HT-29 (cell line): ENCODE data around the gene LRRIQ3. TPM values are rescaled to one million over a fixed set of nuclear protein-coding genes. Genes with fewer than 3 reads are reported as not detected.

Experiments
- DNase-seq: peaks from one replicate; pipeline ENCODE4 v3.0.0-alpha.2; 2015; ENCODE audit warnings: low spot score
- total RNA-seq: library from RNA; depleted of rRNA; stranded (reverse); fragments of >200 nt; shearing (Covaris generic); gene quantifications from 2 replicates; pipeline ENCODE4 v1.2.3, GENCODE V29; 2014; rRNA removed

Gene LRRIQ3
- total RNA-seq, 1 experiment from 2014 or later = not detected

GRCh38 chr1:74113333-74113732 lies 84.6 kb downstream of the LRRIQ3 start:
- DNase-seq = no peak

- no peak for DNase-seq
Measured at GRCh38 chr1:74107394-74107793, 90.6 kb downstream of the LRRIQ3 start.

GRCh38 chr1:74091371-74091770 lies 106.6 kb downstream of the LRRIQ3 start:
- DNase-seq = no peak

GRCh38 chr1:74083128-74083527 lies 114.8 kb downstream of the LRRIQ3 start:
- DNase-seq = no peak

GRCh38 chr1:74065081-74065480 lies 132.9 kb downstream of the LRRIQ3 start:
- DNase-seq = no peak

- no peak for DNase-seq
Measured at GRCh38 chr1:74057719-74058118, 140.3 kb downstream of the LRRIQ3 start.

- no peak for DNase-seq
Measured at GRCh38 chr1:74053407-74053806, 144.6 kb downstream of the LRRIQ3 start.

- DNase-seq = no peak
Measured at GRCh38 chr1:74050386-74050785, 147.6 kb downstream of the LRRIQ3 start.

GRCh38 chr1:74038042-74038441 lies 159.9 kb downstream of the LRRIQ3 start:
- no peak for DNase-seq

GRCh38 chr1:74012583-74012982 lies 185.4 kb downstream of the LRRIQ3 start:
- DNase-seq = no peak

- no peak for DNase-seq
Measured at GRCh38 chr1:74011736-74012135, 186.2 kb downstream of the LRRIQ3 start.

- DNase-seq = no peak
Measured at GRCh38 chr1:74010206-74010605, 187.8 kb downstream of the LRRIQ3 start.

GRCh38 chr1:74005533-74005932 lies 192.4 kb downstream of the LRRIQ3 start:
- peak; percentile 23 for DNase-seq

GRCh38 chr1:74003806-74004205 lies 194.2 kb downstream of the LRRIQ3 start:
- no peak for DNase-seq

GRCh38 chr1:73998348-73998959 lies 199.5 kb downstream of the LRRIQ3 start:
- peak; percentile 66 for DNase-seq

GRCh38 chr1:73980324-73981040 lies 217.5 kb downstream of the LRRIQ3 start:
- peak; percentile 78 for DNase-seq

- no peak for DNase-seq
Measured at GRCh38 chr1:73979684-73980083, 218.3 kb downstream of the LRRIQ3 start.

GRCh38 chr1:73978964-73979363 lies 219.0 kb downstream of the LRRIQ3 start:
- no peak for DNase-seq

Other genes with a start within 250 kb of the LRRIQ3 start
- 1.9 TPM in 2 replicates for gene FPGT, start 66 bp upstream of the LRRIQ3 start, total RNA-seq
- not detected in 2 replicates for gene TNNI3K, start 37.2 kb upstream of the LRRIQ3 start, total RNA-seq